NOMO-1 (cell line): Measurements from ENCODE around the gene F10.
"Not testable (repeated sequence)": the region's sequence is repeated elsewhere in the genome, so short reads cannot be mapped to it uniquely, and the experiment has no call there.

Experiments
- DNase-seq, 2 experiments: peaks; one replicate each; lab custom pipeline; 2025; ENCODE audit not compliant: unreplicated experiment in 2 of 2; lab: John Stamatoyannopoulos, UW

F10 gene

GRCh38 chr13:113098162-113098732 lies 24.4 kb upstream of the F10 start:
- DNase-seq = no peak

DNA sequence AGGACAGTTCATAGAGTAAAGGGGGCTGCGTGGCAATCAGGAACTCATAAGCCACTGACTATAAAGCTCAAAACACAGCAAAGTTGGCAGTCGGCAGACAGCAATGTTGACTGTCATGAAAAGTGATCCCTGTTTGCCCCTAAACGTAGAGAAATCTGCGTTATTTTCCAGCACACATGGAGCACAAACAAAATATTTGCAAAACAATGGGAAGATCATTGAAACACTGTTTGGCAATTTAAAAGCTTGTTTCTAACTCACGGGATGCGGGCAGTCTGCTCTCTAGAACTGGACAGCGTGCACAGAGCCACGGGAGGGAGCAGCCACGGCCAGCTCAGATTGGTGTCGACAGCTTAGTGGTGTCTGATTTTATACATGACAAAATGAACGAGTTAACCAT lies 23.5 kb upstream of the F10 start:
- DNase-seq = no peak

- not testable (repeated sequence) for DNase-seq
These were observed 20.3 kb upstream of the F10 start for GRCh38 chr13:113102302-113102701.

GRCh38 chr13:113102727-113103126 lies 19.9 kb upstream of the F10 start:
- DNase-seq = no peak

DNA sequence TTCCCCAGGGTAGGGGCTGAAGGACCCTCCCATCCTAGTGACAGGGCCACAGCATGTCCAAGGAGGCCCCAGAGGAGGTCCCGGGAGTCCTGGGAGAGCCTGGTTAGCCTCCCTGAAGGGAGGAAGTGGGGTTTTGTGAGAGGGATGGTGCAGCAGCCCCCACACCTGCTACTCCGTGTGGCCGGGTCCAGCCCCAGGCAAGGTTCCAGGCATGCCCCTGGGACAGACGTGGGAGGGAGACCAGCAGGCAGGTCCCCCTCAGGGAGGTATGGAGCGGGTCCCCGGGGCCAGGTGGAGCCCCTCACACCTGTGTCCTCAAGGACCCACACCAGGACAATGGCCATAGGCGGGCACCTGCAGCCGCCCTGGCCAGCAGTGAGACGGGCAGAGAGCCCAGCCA lies 19.0 kb upstream of the F10 start:
- DNase-seq = no peak

GRCh38 chr13:113105032-113105920 lies 17.3 kb upstream of the F10 start, which contains the start of gene F7:
Gene F7 (plus strand): TSS chr13:113105791. CDS start chr13:113105842, 51 bp downstream.
- DNase-seq = no peak

DNA sequence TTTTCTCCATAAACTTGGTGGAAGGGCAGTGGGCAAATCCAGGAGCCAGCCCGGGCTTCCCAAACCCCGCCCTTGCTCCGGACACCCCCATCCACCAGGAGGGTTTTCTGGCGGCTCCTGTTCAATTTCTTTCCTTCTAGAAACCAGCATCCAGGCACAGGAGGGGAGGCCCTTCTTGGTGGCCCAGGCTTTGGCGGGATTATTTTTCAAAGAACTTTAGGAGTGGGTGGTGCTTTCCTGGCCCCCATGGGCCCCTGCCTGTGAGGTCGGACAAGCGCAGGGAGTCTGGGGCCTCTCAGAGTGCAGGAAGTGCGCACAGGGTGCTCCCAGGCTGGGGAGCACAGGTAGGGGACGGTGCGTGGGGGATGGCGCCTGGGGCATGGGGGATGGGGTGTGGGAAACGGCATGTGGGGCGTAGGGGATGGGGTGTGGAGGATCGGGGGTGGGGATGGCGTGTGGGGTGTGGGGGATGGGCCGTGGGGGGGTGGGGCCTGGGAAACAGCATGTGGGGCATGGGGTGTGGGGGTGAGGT lies 16.6 kb upstream of the F10 start:
- no peak for DNase-seq

- DNase-seq = no peak
These were observed 15.8 kb upstream of the F10 start for GRCh38 chr13:113106711-113107351.

DNA sequence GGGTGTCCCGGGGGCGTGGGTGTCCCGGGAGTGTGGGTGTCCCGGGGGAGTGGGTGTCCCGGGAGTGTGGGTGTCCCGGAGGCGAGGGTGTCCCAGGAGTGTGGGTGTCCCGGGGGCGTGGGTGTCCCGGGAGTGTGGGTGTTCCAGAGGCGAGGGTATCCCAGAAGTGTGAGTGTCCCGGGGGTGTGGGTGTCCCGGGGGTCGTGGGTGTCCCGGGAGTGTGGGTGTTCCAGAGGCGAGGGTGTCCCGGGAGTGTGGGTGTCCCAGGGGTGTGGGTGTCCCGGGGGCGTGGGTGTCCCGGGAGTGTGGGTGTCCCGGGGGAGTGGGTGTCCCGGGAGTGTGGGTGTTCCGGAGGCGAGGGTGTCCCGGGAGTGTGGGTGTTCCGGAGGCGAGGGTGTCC lies 14.1 kb upstream of the F10 start:
- DNase-seq = not testable (repeated sequence)

GRCh38 chr13:113109151-113110047 lies 13.2 kb upstream of the F10 start:
- no peak for DNase-seq

- no peak for DNase-seq
These were observed 12.3 kb upstream of the F10 start for GRCh38 chr13:113110048-113110851.

- DNase-seq = no peak
These were observed 11.7 kb upstream of the F10 start for GRCh38 chr13:113110852-113111315.

GRCh38 chr13:113111821-113112220 lies 10.8 kb upstream of the F10 start:
- not testable (repeated sequence) for DNase-seq

DNA sequence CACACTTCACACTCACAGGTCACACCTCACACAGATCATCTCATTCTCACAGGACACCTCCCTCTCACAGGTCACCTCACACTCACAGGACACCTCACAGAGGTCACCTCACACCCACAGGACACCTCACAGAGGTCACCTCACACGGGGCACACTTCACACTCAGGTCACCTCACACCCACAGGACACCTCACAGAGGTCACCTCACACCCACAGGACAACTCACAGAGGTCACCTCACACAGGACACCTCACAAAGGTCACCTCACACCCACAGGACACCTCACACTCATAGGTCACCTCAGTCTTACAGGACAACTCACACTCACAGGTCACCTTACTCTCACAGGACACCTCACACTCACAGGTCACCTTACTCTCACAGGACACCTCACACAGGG lies 10.1 kb upstream of the F10 start:
- DNase-seq = not testable (repeated sequence)

GRCh38 chr13:113112893-113113845 lies 9.4 kb upstream of the F10 start:
- DNase-seq = no peak

DNA sequence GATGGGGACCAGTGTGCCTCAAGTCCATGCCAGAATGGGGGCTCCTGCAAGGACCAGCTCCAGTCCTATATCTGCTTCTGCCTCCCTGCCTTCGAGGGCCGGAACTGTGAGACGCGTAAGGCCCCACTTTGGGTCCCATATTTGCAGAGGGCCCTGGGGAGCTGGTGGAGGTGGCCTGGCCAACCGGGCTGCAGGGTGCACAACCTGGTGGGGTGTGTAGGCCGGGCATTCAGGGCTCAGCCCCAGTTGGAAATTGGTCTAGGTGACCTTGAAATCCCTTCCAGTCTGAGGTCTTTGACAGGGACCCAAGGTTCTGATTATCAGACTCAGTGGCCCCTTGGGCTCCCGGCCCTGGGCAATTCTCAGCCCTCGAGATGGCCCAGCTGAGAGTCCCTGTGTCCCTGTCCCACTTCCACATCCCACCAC lies 8.7 kb upstream of the F10 start:
- no peak for DNase-seq

DNA sequence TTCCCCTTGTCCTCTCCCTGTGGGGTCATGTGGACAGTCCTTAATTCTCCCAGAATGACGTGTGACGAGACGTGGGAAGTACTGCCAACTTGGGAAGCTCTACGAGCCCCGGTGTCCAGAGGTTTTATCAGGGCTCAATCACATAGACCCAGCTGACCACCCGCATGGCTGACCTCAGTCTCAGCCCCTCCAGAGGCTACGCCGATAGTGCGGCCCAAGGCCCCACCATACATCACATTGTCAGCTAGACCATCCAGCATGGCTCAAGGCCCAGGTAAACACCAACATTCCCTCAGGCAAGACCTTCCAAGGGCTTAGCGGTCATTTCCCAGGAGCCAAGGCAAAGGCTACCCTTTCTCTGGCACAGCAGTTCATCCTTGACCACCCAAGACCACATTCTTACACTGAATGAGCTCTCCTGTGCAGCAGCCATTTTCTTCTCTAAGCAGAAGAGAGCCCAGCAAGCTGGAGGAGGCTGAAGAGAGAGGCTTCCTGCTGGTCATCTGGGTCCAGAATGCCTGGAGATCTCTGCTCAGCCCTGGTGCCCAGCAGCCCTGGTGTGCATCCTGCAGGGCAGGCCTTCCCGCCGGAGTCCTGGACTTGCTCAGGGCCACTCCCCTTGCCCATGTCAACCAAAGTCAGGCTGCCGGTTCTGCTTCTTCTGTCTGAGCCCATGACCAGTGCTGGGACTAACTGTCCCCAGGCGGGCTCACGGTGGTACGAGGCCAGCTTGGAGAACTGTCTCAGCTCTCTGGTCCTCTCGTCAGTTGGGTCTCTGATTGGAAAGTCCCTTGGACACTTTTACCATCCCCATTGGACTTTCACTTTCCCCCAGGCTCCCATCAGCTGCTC lies 7.9 kb upstream of the F10 start:
- no peak for DNase-seq
